Measurements from ENCODE around the gene FGD6. TPM values are rescaled to one million over a fixed set of nuclear protein-coding genes. Genes with fewer than 3 reads are reported as not detected.

FGD6 gene
- total and polyA plus RNA-seq, 2 experiments from 2014 or later, result 12.9 to 32.4 TPM

GRCh38 chr12:95126076-95126475, 91.2 kb downstream of the FGD6 start (continued):
- TF ChIP-seq, protein P1, sequence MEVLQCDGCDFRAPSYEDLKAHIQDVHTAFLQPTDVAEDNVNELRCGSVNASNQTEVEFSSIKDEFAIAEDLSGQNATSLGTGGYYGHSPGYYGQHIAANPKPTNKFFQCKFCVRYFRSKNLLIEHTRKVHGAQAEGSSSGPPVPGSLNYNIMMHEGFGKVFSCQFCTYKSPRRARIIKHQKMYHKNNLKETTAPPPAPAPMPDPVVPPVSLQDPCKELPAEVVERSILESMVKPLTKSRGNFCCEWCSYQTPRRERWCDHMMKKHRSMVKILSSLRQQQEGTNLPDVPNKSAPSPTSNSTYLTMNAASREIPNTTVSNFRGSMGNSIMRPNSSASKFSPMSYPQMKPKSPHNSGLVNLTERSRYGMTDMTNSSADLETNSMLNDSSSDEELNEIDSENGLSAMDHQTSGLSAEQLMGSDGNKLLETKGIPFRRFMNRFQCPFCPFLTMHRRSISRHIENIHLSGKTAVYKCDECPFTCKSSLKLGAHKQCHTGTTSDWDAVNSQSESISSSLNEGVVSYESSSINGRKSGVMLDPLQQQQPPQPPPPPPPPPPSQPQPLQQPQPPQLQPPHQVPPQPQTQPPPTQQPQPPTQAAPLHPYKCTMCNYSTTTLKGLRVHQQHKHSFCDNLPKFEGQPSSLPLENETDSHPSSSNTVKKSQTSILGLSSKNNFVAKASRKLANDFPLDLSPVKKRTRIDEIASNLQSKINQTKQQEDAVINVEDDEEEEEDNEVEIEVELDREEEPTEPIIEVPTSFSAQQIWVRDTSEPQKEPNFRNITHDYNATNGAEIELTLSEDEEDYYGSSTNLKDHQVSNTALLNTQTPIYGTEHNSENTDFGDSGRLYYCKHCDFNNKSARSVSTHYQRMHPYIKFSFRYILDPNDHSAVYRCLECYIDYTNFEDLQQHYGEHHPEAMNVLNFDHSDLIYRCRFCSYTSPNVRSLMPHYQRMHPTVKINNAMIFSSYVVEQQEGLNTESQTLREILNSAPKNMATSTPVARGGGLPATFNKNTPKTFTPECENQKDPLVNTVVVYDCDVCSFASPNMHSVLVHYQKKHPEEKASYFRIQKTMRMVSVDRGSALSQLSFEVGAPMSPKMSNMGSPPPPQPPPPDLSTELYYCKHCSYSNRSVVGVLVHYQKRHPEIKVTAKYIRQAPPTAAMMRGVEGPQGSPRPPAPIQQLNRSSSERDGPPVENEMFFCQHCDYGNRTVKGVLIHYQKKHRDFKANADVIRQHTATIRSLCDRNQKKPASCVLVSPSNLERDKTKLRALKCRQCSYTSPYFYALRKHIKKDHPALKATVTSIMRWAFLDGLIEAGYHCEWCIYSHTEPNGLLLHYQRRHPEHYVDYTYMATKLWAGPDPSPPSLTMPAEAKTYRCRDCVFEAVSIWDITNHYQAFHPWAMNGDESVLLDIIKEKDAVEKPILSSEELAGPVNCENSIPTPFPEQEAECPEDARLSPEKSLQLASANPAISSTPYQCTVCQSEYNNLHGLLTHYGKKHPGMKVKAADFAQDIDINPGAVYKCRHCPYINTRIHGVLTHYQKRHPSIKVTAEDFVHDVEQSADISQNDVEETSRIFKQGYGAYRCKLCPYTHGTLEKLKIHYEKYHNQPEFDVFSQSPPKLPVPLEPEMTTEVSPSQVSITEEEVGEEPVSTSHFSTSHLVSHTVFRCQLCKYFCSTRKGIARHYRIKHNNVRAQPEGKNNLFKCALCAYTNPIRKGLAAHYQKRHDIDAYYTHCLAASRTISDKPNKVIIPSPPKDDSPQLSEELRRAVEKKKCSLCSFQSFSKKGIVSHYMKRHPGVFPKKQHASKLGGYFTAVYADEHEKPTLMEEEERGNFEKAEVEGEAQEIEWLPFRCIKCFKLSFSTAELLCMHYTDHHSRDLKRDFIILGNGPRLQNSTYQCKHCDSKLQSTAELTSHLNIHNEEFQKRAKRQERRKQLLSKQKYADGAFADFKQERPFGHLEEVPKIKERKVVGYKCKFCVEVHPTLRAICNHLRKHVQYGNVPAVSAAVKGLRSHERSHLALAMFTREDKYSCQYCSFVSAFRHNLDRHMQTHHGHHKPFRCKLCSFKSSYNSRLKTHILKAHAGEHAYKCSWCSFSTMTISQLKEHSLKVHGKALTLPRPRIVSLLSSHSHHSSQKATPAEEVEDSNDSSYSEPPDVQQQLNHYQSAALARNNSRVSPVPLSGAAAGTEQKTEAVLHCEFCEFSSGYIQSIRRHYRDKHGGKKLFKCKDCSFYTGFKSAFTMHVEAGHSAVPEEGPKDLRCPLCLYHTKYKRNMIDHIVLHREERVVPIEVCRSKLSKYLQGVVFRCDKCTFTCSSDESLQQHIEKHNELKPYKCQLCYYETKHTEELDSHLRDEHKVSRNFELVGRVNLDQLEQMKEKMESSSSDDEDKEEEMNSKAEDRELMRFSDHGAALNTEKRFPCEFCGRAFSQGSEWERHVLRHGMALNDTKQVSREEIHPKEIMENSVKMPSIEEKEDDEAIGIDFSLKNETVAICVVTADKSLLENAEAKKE (CRISPR knock-in tag; IDR thresholded peaks at IDR 0.05), result no peak

- H3K36me3 Mint-ChIP-seq (ENCODE audit: low read depth), result peaks cover 36% of the 10 kb centered on the region
- Histone ChIP-seq H3K36me3 (ENCODE audit: insufficient read depth) (no peaks in the 10 kb centered on the region), H2AFZ (no peak overlapping the region), H3K4me3 (no peak overlapping the region), H3K4me2 (no peak overlapping the region), H3K4me1 (ENCODE audit: insufficient read depth) (no peaks in the 10 kb centered on the region), H3K27ac (ENCODE audit: low read depth) (no peak overlapping the region), H3K79me2 (replicated peaks; ENCODE audit: insufficient read depth) (no peaks in the 10 kb centered on the region), H3K27me3 (ENCODE audit: insufficient read depth) (no peaks in the 10 kb centered on the region), H3K9me2 (ENCODE audit: insufficient read depth) (no peaks in the 10 kb centered on the region), H4K20me1 (replicated peaks; ENCODE audit: insufficient read depth) (no peaks in the 10 kb centered on the region), H3F3A (replicated peaks; ENCODE audit: low read depth) (no peaks in the 10 kb centered on the region)
- no peaks in the 10 kb centered on the region for H3K4me1 Mint-ChIP-seq
- H3K4me3 Mint-ChIP-seq, result no peak overlapping the region
- no peak overlapping the region for H3K27ac Mint-ChIP-seq
- no peaks in the 10 kb centered on the region for H3K9me3 Mint-ChIP-seq
- no peak for DNase-seq (ENCODE audit: low spot score)
- ATAC-seq, result no peak
- peaks cover 6% of the 10 kb centered on the region for H3K27me3 Mint-ChIP-seq (ENCODE audit: insufficient read depth, low read depth, poor library complexity)
- TF ChIP-seq NANOG (IDR thresholded peaks at IDR 0.05; ENCODE audit: borderline replicate concordance) (no peak), EZH2 (IDR thresholded peaks at IDR 0.05; ENCODE audit: low read depth, unreplicated experiment) (no peak), CREB1 (CRISPR knock-in tag; IDR thresholded peaks at IDR 0.05; ENCODE audit: low read depth) (no peak), ZNF331 (CRISPR knock-in tag; IDR thresholded peaks at IDR 0.05; ENCODE audit: low read depth) (no peak), ZNF114 (CRISPR knock-in tag; IDR thresholded peaks at IDR 0.05) (no peak), CTCF (conservative IDR thresholded peaks at IDR 0.05; ENCODE audit: low read depth in 2 of 2) (no peak), POLR2AphosphoS5 (IDR thresholded peaks at IDR 0.05; ENCODE audit: low read depth) (no peak), EZH2phosphoT487 (IDR thresholded peaks at IDR 0.05; ENCODE audit: unreplicated experiment) (no peak), JUNB (IDR thresholded peaks at IDR 0.05; ENCODE audit: unreplicated experiment) (no peak), STAT1 (IDR thresholded peaks at IDR 0.05; ENCODE audit: unreplicated experiment) (no peak)
- TF ChIP-seq, protein P2, sequence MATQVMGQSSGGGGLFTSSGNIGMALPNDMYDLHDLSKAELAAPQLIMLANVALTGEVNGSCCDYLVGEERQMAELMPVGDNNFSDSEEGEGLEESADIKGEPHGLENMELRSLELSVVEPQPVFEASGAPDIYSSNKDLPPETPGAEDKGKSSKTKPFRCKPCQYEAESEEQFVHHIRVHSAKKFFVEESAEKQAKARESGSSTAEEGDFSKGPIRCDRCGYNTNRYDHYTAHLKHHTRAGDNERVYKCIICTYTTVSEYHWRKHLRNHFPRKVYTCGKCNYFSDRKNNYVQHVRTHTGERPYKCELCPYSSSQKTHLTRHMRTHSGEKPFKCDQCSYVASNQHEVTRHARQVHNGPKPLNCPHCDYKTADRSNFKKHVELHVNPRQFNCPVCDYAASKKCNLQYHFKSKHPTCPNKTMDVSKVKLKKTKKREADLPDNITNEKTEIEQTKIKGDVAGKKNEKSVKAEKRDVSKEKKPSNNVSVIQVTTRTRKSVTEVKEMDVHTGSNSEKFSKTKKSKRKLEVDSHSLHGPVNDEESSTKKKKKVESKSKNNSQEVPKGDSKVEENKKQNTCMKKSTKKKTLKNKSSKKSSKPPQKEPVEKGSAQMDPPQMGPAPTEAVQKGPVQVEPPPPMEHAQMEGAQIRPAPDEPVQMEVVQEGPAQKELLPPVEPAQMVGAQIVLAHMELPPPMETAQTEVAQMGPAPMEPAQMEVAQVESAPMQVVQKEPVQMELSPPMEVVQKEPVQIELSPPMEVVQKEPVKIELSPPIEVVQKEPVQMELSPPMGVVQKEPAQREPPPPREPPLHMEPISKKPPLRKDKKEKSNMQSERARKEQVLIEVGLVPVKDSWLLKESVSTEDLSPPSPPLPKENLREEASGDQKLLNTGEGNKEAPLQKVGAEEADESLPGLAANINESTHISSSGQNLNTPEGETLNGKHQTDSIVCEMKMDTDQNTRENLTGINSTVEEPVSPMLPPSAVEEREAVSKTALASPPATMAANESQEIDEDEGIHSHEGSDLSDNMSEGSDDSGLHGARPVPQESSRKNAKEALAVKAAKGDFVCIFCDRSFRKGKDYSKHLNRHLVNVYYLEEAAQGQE (IDR thresholded peaks at IDR 0.05; ENCODE audit: unreplicated experiment), result no peak
- TF ChIP-seq, protein P3, sequence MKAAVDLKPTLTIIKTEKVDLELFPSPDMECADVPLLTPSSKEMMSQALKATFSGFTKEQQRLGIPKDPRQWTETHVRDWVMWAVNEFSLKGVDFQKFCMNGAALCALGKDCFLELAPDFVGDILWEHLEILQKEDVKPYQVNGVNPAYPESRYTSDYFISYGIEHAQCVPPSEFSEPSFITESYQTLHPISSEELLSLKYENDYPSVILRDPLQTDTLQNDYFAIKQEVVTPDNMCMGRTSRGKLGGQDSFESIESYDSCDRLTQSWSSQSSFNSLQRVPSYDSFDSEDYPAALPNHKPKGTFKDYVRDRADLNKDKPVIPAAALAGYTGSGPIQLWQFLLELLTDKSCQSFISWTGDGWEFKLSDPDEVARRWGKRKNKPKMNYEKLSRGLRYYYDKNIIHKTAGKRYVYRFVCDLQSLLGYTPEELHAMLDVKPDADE (IDR thresholded peaks at IDR 0.05), result no peak
Observed at GRCh38 chr12:95124106-95124505, 93.2 kb downstream of the FGD6 start.
